Right atrium auricular region (tissue), 2 donors: ENCODE data around the gene ERN1. TPM values are rescaled to one million over a fixed set of nuclear protein-coding genes. Genes with fewer than 3 reads are reported as not detected.

Experiments used
- DNase-seq: peaks from one replicate; pipeline ENCODE4 v3.0.0-alpha.2; 2019; ENCODE audit warnings: low spot score
- H3K27ac ChIP-seq, 2 donors: fragments of 200-600 bp; sonication (generic); 1 replicate in 1 of 2; 2 replicates in 1 of 2; pipeline ENCODE4 v1.5.1; 2016 to 2019
- H3K27me3 ChIP-seq, 2 donors: fragments of 200-600 bp; sonication (generic); one replicate each; pipeline versions ENCODE4 v1.5.1 to v1.6.0; 2017 to 2019
- H3K36me3 ChIP-seq: fragments of 200-600 bp; sonication (generic); one replicate; pipeline ENCODE4 v1.5.1; 2016
- H3K4me1 ChIP-seq, 2 donors: fragments of 200-600 bp; sonication (generic); one replicate each; pipeline versions ENCODE4 v1.5.1 to v1.6.0; 2017 to 2019
- H3K4me3 ChIP-seq, 2 donors: fragments of 200-600 bp; sonication (generic); 1 replicate in 1 of 2; 2 replicates in 1 of 2; pipeline ENCODE4 v1.5.1; 2017 to 2019; ENCODE audit warnings: mild to moderate bottlenecking in 1 of 2, moderate library complexity in 1 of 2
- H3K9me3 ChIP-seq, 2 donors: fragments of 200-600 bp; sonication (generic); one replicate each; pipeline ENCODE4 v1.5.1; 2019
- total RNA-seq, 2 donors: library from RNA; depleted of rRNA; stranded (reverse); fragments of >200 nt; gene quantifications; one replicate each; pipeline ENCODE4 v1.1.0, GENCODE V29; 2016
- TF ChIP-seq, protein P1 (sequence below), 2 donors: fragments of 200-600 bp; sonication (generic); IDR thresholded peaks; one replicate each; pipeline ENCODE4 v1.5.1; 2019; ENCODE audit warnings: antibody characterized with exemption in 2 of 2

The ERN1 gene
- total RNA-seq, 2 donors from 2014 or later = 7.0 to 11.9 TPM

DNA sequence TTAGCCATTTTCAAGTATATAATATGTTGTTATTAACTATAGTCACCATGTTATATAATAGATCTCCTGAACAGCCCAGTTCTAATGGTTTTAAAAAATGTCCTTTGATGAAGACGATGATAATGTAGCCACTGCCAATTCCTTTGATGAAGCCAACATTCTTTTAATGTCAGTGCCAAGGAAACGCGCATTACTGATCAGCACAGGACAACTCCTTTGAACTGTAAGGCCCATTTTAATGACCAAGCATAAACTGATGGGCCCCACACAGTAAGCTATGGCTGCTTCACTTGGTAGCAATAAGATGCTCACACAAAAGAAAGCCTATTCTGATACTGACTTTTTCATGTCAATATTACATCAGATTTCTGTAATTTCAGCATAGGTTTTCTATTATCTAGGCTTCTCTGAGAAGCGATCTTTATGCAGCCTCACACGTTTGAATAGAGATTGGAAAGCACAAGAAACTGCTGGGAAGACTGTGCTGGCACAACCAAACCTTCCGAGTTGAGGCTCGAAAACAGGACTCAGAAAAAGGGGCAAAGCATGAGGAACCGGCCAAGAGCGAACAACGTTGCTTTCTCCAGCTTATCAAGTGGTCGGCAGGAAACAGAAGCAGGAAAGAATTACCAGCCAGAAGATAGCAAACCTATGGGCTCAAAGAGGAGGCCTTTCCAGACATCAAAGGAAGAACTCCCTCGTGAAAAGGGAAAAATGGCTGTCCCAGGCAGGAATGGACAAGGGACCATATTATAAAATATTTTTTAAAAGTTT lies 19.4 kb downstream of the ERN1 start:
- no peak overlapping the region for H3K4me3 ChIP-seq
- H3K27me3 ChIP-seq = no peaks in the 10 kb centered on the region
- no peaks in the 10 kb centered on the region for H3K9me3 ChIP-seq
- H3K4me1 ChIP-seq = peaks cover 0 to 11% of the 10 kb centered on the region in 2 donors
- H3K27ac ChIP-seq = no peak overlapping the region
- H3K36me3 ChIP-seq = no peaks in the 10 kb centered on the region
- TF ChIP-seq, protein P1, sequence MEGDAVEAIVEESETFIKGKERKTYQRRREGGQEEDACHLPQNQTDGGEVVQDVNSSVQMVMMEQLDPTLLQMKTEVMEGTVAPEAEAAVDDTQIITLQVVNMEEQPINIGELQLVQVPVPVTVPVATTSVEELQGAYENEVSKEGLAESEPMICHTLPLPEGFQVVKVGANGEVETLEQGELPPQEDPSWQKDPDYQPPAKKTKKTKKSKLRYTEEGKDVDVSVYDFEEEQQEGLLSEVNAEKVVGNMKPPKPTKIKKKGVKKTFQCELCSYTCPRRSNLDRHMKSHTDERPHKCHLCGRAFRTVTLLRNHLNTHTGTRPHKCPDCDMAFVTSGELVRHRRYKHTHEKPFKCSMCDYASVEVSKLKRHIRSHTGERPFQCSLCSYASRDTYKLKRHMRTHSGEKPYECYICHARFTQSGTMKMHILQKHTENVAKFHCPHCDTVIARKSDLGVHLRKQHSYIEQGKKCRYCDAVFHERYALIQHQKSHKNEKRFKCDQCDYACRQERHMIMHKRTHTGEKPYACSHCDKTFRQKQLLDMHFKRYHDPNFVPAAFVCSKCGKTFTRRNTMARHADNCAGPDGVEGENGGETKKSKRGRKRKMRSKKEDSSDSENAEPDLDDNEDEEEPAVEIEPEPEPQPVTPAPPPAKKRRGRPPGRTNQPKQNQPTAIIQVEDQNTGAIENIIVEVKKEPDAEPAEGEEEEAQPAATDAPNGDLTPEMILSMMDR (IDR thresholded peaks at IDR 0.05) = no peak
- no peak for DNase-seq

DNA sequence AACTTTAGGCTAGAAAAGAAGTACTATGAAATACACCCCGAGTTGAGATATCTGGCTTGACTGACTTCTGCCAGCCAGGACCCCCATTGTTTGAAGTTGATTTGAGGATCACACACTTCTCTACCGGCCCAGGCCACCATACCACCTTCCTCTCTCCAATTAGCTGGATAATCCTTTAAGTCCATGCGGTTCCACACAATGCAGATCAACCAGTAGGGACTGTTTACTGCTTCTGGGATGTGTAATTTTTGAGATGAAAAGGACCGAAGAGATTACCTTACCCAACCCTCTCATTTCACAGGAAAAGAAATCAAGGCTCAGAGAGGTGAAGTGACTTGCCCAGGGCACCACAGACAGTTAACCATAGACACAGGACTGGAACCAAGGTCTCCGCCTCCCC lies 20.5 kb downstream of the ERN1 start:
- Histone ChIP-seq H3K4me3 (no peak overlapping the region), H3K4me1 (peaks cover 0 to 4% of the 10 kb centered on the region in 2 donors), H3K27me3 (no peaks in the 10 kb centered on the region), H3K27ac (no peak overlapping the region), H3K36me3 (no peaks in the 10 kb centered on the region), H3K9me3 (no peaks in the 10 kb centered on the region)
- TF ChIP-seq, protein P1 (IDR thresholded peaks at IDR 0.05) = no peak
- no peak for DNase-seq

DNA sequence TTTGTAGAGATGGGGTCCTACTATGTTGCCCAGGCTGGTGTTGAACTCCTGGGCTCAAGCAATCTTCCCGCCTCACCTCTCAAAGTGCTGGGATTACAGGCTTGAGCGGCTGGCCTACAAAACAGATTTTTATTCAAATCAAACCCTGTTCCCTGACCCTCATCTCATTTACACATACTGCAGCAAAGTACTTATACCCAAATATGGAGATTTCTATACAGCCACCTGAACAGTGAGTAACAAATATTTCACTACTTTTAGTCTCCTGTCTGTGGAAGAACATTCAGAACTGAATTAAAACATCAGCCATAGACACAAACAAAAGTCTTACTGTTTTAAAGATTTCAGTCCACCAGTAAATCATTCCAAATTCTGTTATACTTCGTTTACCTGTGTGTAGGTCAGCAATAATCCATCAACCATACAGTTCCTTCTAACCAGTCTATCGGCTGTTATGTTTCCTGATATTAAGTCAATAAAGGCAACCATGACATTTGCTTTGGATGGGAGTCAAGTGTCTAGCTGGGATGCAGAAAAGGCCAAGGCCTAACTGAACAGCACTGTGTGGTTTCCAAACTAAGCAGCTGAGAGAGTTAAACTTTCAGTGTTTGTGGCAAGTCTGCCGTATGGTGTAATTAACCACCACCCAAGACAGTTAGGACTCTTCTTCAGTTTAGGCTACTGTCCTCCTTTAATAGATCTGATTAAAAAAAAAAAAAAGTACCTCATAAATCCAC lies 22.3 kb downstream of the ERN1 start:
- no peaks in the 10 kb centered on the region for H3K9me3 ChIP-seq
- peaks cover 0 to 4% of the 10 kb centered on the region in 2 donors for H3K4me1 ChIP-seq
- no peaks in the 10 kb centered on the region for H3K36me3 ChIP-seq
- DNase-seq = no peak
- H3K27ac ChIP-seq = no peak overlapping the region
- TF ChIP-seq, protein P1 (IDR thresholded peaks at IDR 0.05) = no peak
- H3K27me3 ChIP-seq = no peaks in the 10 kb centered on the region
- no peak overlapping the region for H3K4me3 ChIP-seq

DNA sequence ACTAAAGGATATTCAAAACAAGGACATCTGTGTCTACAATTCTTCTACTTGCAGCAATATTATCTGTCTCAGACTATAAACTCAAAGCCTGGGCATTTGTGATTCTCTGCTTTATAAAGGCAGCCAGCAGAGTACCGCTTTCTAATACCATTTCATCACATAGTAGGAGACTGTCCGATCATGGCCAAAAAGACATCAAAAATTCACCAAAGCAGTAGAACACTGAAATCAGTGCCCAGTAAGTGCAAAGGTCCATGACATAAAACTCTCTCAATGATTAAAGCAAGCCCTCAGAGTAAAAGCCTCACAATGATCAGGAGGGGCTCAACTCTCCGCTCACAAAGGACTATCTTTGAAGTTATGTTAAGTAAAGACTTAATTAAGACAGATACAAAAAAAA lies 23.0 kb downstream of the ERN1 start:
- Histone ChIP-seq H3K9me3 (no peaks in the 10 kb centered on the region), H3K4me3 (no peak overlapping the region), H3K27ac (no peak overlapping the region), H3K4me1 (peaks cover 0 to 4% of the 10 kb centered on the region in 2 donors), H3K36me3 (no peaks in the 10 kb centered on the region), H3K27me3 (no peaks in the 10 kb centered on the region)
- TF ChIP-seq, protein P1 (IDR thresholded peaks at IDR 0.05) = no peak
- DNase-seq = no peak

DNA sequence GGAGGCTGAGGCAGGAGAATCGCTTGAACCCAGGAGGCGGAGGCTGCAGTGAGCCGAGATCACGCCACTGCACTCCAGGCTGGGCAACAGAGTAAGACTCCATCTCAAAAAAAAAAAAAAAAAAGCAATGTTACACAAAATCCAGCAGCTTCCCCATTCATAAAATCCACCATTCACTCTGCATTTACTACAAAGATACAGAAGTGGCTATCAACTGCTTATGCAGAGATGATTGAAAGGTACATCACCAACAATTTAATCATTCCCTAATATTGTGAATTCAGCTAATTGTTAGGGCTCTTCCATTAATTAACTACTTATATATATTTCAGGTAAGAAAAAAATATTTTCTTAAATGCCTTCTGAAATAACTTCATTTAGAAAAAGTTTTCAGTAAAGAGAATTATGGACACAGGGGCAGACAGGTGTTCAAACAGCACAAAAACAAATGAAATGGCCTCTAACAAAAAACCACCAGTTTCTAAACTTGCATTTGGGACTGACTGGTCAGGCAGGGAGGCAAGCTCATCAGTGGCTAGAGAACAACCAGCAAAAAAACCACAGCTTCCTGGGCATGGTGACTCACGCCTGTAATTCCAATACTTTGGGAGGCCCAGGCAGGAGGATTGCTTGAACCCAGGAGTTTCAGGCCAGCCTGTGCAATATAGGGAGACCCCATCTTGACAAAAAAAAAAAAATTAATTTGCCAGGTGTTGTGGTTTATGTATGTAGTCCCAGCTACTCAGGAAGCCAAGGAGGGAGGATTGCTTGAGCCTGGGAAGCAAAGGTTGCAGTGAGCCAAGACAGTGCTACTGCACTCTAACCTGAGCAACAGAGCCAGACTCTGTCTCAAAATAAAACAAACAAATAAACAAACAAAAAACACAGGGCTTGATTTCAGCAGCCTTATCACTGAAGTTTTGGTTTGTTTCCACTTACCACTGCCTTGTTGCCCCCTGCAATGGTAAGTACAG lies 26.3 kb downstream of the ERN1 start:
- no peak for DNase-seq
- no peaks in the 10 kb centered on the region for H3K9me3 ChIP-seq
- no peak overlapping the region for H3K4me3 ChIP-seq
- H3K4me1 ChIP-seq = peaks cover 0 to 4% of the 10 kb centered on the region in 2 donors
- no peaks in the 10 kb centered on the region for H3K27me3 ChIP-seq
- TF ChIP-seq, protein P1 (IDR thresholded peaks at IDR 0.05) = no peak
- no peaks in the 10 kb centered on the region for H3K36me3 ChIP-seq
- no peak overlapping the region for H3K27ac ChIP-seq
